Fibroblast of gingiva (primary cell): ENCODE data around the gene DLX5.
"Not testable (repeated sequence)": the region's sequence is repeated elsewhere in the genome, so short reads cannot be mapped to it uniquely, and the experiment has no call there.

Experiments
- DNase-seq: peaks from one replicate; pipeline ENCODE4 v3.0.0-alpha.2; 2011; ENCODE audit warnings: low read depth

The DLX5 gene

GRCh38 chr7:97024209-97025129, at the start of gene DLX5:
Gene DLX5 (minus strand): TSS chr7:97024831. CDS start chr7:97024623, 208 bp downstream.
- peak; percentile 11 for DNase-seq

GRCh38 chr7:97072025-97072424, 47.4 kb upstream of the DLX5 start:
- DNase-seq: not testable (repeated sequence)

GRCh38 chr7:97064972-97065587, 40.4 kb upstream of the DLX5 start:
- peak; percentile 30 for DNase-seq

GRCh38 chr7:97064020-97064419, 39.4 kb upstream of the DLX5 start:
- DNase-seq: no peak

DNA sequence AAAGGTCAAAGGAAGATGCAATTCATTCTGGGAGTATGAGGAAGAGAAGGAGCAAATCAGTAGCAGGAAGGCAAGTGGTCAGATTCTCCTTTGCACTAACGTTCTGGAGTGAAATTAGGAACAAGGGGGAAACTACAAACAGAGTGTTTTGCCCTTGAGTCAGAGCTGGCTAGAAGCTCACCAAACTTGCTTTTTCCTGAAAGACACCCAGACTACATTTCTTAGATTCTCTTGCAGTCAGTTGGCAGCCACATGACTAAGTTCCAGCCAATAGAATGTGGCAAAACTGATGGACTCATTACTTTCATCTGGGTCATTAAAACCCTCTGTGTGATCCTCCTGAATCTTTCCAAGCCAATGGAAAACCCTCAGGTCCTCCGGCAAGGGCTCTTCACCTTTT, 18.6 kb upstream of the DLX5 start:
- DNase-seq: no peak

- DNase-seq: no peak
These were observed 14.9 kb upstream of the DLX5 start for GRCh38 chr7:97039374-97040065.

DNA sequence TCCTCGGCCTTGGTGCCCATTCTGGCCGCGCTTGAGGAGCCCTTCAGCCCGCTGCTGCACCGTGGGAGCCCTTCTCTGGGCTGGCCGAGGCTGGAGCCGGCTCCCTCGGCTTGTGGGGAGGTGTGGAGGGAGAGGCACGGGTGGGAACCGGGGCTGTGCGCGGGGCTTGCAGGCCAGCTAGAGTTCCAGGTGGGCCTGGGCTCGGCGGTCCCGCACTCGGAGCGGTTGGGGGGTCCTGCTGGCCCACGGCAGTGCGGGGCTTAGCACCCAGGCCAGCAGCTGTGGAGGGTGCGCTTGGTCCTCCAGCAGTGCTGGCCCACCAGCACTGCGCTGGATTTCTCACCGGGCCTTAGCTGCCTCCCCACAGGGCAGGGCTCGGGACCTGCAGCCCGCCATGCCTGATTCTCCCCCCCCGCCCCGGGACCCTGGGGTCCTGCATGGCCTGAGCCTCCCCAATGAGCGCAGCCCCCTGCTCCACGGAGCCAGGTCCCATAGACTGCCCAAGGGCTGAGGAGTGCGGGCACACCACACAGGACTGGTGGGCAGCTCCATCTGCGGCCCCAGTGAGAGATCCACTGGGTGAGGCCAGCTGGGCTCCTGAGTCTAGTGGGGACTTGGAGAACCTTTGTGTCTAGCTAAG, 9.7 kb upstream of the DLX5 start:
- DNase-seq: not testable (repeated sequence)

- DNase-seq: peak; percentile 79
These were observed 3.0 kb upstream of the DLX5 start for GRCh38 chr7:97027427-97028234.

- no peak for DNase-seq
These were observed 2.2 kb upstream of the DLX5 start for GRCh38 chr7:97026715-97027426.

DNA sequence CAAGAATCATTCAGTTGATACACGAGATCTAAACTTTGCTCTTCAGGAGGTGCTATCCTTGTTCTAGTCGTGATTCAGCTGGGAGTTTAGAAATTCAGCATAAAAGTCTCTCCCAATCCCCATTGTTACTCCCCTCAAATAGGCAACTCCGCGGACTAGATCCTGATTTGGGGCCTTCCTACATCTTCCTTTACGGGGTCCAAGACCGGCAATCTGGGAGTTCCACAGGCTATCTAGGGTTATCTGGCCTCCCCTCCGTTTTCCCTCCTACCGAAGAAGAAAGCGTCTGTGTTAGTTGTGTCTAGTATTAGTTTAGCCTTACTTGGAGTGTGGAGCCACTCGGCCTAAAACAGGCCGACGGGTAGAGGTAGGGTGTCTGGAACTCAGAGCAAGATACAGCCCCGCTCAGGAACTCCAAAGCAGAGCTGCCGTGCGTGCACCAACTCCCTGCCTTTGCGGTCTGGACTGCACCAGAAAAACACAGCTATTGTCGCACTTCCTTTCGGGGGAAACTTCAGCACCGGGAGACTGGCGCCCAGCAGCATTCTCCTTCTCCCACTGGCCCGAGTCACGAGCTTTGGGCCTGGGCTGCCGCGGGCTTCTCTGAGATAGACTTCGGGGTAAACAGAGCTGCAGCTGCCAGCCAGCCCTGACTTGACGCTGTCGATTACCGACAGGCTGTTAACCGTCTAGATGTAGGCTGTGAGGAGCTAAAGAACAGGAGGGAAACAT, 1.5 kb upstream of the DLX5 start:
- DNase-seq: no peak

DNA sequence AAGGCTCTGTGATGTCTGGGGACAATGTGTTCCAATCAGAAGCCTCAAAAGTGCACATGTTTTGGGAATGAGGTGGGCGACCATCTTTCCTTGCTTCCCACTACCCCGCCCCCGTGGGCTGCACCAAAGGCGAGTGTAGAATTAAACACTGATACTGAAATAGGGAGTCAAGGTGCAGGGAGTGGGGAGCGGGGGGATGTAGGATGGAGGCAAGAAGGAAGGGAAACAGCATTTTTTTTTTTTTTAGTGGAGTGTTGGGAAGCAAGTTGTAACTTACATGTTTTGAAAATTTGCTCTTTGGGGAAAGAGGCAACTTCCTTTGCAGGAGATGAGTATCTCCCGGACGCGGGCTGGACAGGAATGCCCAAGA, 484 bp upstream of the DLX5 start:
- no peak for DNase-seq

DNA sequence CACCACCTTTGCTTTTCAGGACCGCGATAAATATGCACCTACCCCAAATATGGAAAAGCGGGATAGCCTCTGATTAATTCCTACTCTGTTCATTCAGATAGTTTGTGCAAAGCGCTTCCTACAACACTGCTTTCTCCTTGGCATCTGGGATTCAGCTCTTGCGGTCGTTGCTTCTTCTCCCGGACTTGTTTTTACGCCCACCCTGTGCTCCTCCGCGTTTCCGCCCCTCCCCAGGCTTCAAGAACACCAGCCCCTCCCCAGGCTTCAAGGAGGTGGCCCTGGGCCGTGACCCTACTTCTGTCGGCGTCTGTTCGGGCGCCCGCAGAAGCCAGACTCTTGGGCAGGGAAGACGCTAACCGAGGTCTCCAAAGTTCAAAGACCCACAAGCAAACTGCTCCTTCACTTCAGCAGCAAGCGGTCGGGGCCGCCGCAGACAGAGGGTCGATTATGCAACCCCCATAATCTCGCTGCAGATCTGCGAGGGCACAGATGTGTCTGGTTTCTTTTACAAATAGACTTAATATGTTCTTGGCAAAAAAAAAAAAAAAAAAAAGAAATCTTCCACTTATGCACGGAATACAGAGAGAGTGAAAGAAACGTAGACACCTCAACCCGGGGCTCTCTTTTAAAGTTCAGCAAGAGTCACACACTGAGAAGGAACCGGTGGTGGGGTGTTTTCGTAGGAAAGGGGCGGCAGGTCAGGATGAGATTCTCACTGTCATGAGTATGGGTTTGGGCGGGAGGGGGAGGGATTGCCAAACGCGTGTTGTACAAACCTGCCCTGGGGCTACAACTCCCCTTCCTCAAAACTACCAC, 1.9 kb downstream of the DLX5 start:
- no peak for DNase-seq

- DNase-seq: no peak
These were observed 2.7 kb downstream of the DLX5 start for GRCh38 chr7:97021747-97022490.

- no peak for DNase-seq
These were observed 3.5 kb downstream of the DLX5 start for GRCh38 chr7:97020996-97021746.

DNA sequence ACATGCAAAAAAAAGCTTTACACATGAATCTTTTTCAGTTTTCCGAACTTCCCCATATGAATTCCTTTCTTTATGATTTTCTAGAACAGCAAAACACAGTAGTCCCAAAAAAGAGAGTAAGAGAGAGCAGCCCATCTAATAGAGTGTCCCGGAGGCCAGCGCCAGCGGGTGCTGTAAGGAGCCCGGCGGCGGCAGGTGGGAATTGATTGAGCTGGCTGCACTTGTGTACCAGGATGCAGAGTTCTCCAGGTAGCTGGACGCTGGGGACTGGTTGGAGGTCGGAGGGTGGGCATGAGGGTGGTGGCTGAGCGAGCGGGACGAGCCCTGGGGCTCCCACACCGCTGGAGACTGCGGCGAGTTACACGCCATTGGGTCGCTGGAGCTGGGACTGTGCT, 4.0 kb downstream of the DLX5 start:
- no peak for DNase-seq

- no peak for DNase-seq
These were observed 4.9 kb downstream of the DLX5 start for GRCh38 chr7:97019710-97020225.

GRCh38 chr7:97018791-97019531, 5.7 kb downstream of the DLX5 start:
- DNase-seq: no peak
